Activated T-cell treated with anti-CD3 and anti-CD28 coated beads, Interleukin-2, amount 50 U/mL, for 72 hours (primary cell): ENCODE measurements around the gene FAM110A. TPM values are rescaled to one million over a fixed set of nuclear protein-coding genes. Genes with fewer than 3 reads are reported as not detected.
"Not testable (repeated sequence)": the region's sequence is repeated elsewhere in the genome, so short reads cannot be mapped to it uniquely, and the experiment has no call there.

Experiments used
- ATAC-seq, 2 donors: fragments of 150-1000 bp; cut with Tn5 transposase; replicated peaks in 1 of 2; 2 replicates each; pipeline ENCODE4 v1.10.0; 2021; ENCODE audit warnings: moderate library complexity in 2 of 2, mild to moderate bottlenecking in 1 of 2
- DNase-seq, 2 donors: peaks; one replicate each; pipeline ENCODE4 v3.0.0; 2021 to 2022; ENCODE audit warnings: mixed read lengths in 1 of 2
- H3K27ac Mint-ChIP-seq: one replicate; pipeline ENCODE4 v1.8.0; 2022; ENCODE audit warnings: mild to moderate bottlenecking, moderate library complexity, mixed read lengths
- H3K27me3 Mint-ChIP-seq: one replicate; pipeline ENCODE4 v1.8.0; 2022; ENCODE audit warnings: low read depth, mixed read lengths
- H3K36me3 Mint-ChIP-seq, 2 donors: one replicate each; pipeline ENCODE4 v1.8.0; 2022; ENCODE audit warnings: mixed read lengths in 2 of 2, mild to moderate bottlenecking in 1 of 2; ENCODE audit not compliant: insufficient read depth in 2 of 2
- H3K4me1 Mint-ChIP-seq: one replicate; pipeline ENCODE4 v1.8.0; 2022; ENCODE audit warnings: low read depth, mixed read lengths
- H3K4me3 Mint-ChIP-seq, 2 donors: one replicate each; pipeline ENCODE4 v1.8.0; 2022; ENCODE audit warnings: mild to moderate bottlenecking in 2 of 2, mixed read lengths in 2 of 2, moderate library complexity in 2 of 2
- H3K9me3 Mint-ChIP-seq, 2 donors: one replicate each; pipeline ENCODE4 v1.8.0; 2022; ENCODE audit warnings: mixed read lengths in 2 of 2
- total RNA-seq, 2 donors: library from RNA; stranded (reverse); gene quantifications; one replicate each; pipeline ENCODE4 v1.2.3, GENCODE V29; 2022

The FAM110A gene
- total RNA-seq, 2 donors from 2014 or later: 21.1 to 24.5 TPM

GRCh38 chr20:890666-891057 is 57.1 kb downstream of the FAM110A start:
- Mint-ChIP-seq H3K27ac (no peak overlapping the region), H3K36me3 (no peaks in the 10 kb centered on the region), H3K27me3 (peaks cover 34% of the 10 kb centered on the region), H3K9me3 (no peaks in the 10 kb centered on the region), H3K4me1 (no peaks in the 10 kb centered on the region), H3K4me3 (no peak overlapping the region)
- no peak for ATAC-seq
- DNase-seq: no peak

GRCh38 chr20:891058-891705 is 57.7 kb downstream of the FAM110A start:
- ATAC-seq: no peak
- H3K36me3 Mint-ChIP-seq: no peaks in the 10 kb centered on the region
- DNase-seq: no peak
- no peaks in the 10 kb centered on the region for H3K9me3 Mint-ChIP-seq
- no peaks in the 10 kb centered on the region for H3K4me1 Mint-ChIP-seq
- peaks cover 29% of the 10 kb centered on the region for H3K27me3 Mint-ChIP-seq
- H3K4me3 Mint-ChIP-seq: no peak overlapping the region
- no peak overlapping the region for H3K27ac Mint-ChIP-seq

- ATAC-seq: no peak
- Mint-ChIP-seq H3K27me3 (peaks cover 26% of the 10 kb centered on the region), H3K4me1 (no peaks in the 10 kb centered on the region)
Measured at GRCh38 chr20:891706-892080, 58.2 kb downstream of the FAM110A start.

GRCh38 chr20:892371-892770 is 58.9 kb downstream of the FAM110A start:
- not testable (repeated sequence) for H3K9me3 Mint-ChIP-seq, DNase-seq, H3K4me1 Mint-ChIP-seq, H3K36me3 Mint-ChIP-seq, H3K27ac Mint-ChIP-seq, H3K4me3 Mint-ChIP-seq, ATAC-seq
- H3K27me3 Mint-ChIP-seq: peaks cover 26% of the 10 kb centered on the region

More at GRCh38 chr20:891706-892080, 58.2 kb downstream of the FAM110A start:
- no peak overlapping the region for H3K4me3 Mint-ChIP-seq
- H3K36me3 Mint-ChIP-seq: no peaks in the 10 kb centered on the region
- DNase-seq: no peak
- H3K9me3 Mint-ChIP-seq: no peaks in the 10 kb centered on the region
- no peak overlapping the region for H3K27ac Mint-ChIP-seq

Other genes with a start within 250 kb of the FAM110A start
- gene TCF15, start 223.4 kb upstream of the FAM110A start, total RNA-seq: not detected
- gene SRXN1, start 180.5 kb upstream of the FAM110A start, total RNA-seq: 1 to 10 TPM; 5.6 to 9.7 TPM
- gene SCRT2, start 157.9 kb upstream of the FAM110A start, total RNA-seq: not detected
- not detected for gene SLC52A3, start 65.2 kb upstream of the FAM110A start, total RNA-seq
- gene ANGPT4, start 82.6 kb downstream of the FAM110A start, total RNA-seq: not detected
- gene RSPO4, start 168.6 kb downstream of the FAM110A start, total RNA-seq: under 1 TPM in 1 of 2 donors, not detected in 1; 0.12 TPM